Posterior vena cava (tissue), 2 donors: ENCODE results near the gene TLE3. TPM values are rescaled to one million over a fixed set of nuclear protein-coding genes. Genes with fewer than 3 reads are reported as not detected.

ENCODE experiments used
- DNase-seq: peaks from one replicate; pipeline ENCODE4 v3.0.0-alpha.2; 2020; ENCODE audit warnings: low spot score
- intact Hi-C, 2 donors: fragments of 100-400 bp; cut with DNase I; formaldehyde crosslinking; loops; one replicate each; pipeline versions ENCODE4 v1.14.1 to v1.14.2; 2022 to 2023
- total RNA-seq, 2 donors: library from RNA; stranded (reverse); fragmentation: NEBNext Ultra II Directional; extraction: Animal tissue kit (Norgen Biotek cat#: 25700); gene quantifications; one replicate each; pipeline ENCODE4 v1.2.1, GENCODE V29; 2021
- donor health status: DM: yes; HTN: yes; CAD: no.
- donor health status: DM: yes; HTN: yes; CAD: no.

TLE3 gene
- total RNA-seq, 2 donors from 2014 or later, result 45.5 to 50.9 TPM

GRCh38 chr15:70045045-70045444, 52.7 kb downstream of the TLE3 start:
- intact Hi-C loops, result no loop called here
- DNase-seq, result no peak

- intact Hi-C loops, result no loop called here
- DNase-seq, result peak; percentile 47
These were observed 53.5 kb downstream of the TLE3 start for GRCh38 chr15:70044168-70044567.

- intact Hi-C loops, result no loop called here
- no peak for DNase-seq
These were observed 54.1 kb downstream of the TLE3 start for GRCh38 chr15:70043590-70043989.

GRCh38 chr15:70042553-70043214, 55.0 kb downstream of the TLE3 start:
- intact Hi-C loops, result no loop called here
- peak; percentile 5 for DNase-seq

GRCh38 chr15:70039917-70040316, 57.8 kb downstream of the TLE3 start:
- DNase-seq, result no peak
- intact Hi-C loops, result no loop called here

GRCh38 chr15:70038730-70039392, 58.9 kb downstream of the TLE3 start:
- DNase-seq, result peak; percentile 25
- intact Hi-C loops, result no loop called here

- intact Hi-C loops, result no loop called here
- no peak for DNase-seq
These were observed 60.5 kb downstream of the TLE3 start for GRCh38 chr15:70037292-70037640.

- peak; percentile 43 for DNase-seq
- intact Hi-C loops, result no loop called here
These were observed 61.0 kb downstream of the TLE3 start for GRCh38 chr15:70036585-70037291.

- intact Hi-C loops, result no loop called here
- no peak for DNase-seq
These were observed 62.0 kb downstream of the TLE3 start for GRCh38 chr15:70035719-70036077.

- intact Hi-C loops, result no loop called here
- DNase-seq, result peak; percentile 54
These were observed 62.5 kb downstream of the TLE3 start for GRCh38 chr15:70035051-70035718.

GRCh38 chr15:70034596-70034995, 63.1 kb downstream of the TLE3 start:
- intact Hi-C loops, result no loop called here
- DNase-seq, result peak; percentile 32

- DNase-seq, result no peak
- intact Hi-C loops, result no loop called here
These were observed 63.6 kb downstream of the TLE3 start for GRCh38 chr15:70034141-70034540.

- intact Hi-C loops, result no loop called here
- peak; percentile 79 for DNase-seq
These were observed 64.1 kb downstream of the TLE3 start for GRCh38 chr15:70033529-70034140.

- peak; percentile 56 for DNase-seq
- intact Hi-C loops, result no loop called here
These were observed 64.6 kb downstream of the TLE3 start for GRCh38 chr15:70033109-70033508.

GRCh38 chr15:70032509-70032908, 65.2 kb downstream of the TLE3 start:
- intact Hi-C loops, result no loop called here

GRCh38 chr15:70031713-70032112, 66.0 kb downstream of the TLE3 start:
- DNase-seq, result no peak
- intact Hi-C loops, result no loop called here

More at GRCh38 chr15:70032509-70032908, 65.2 kb downstream of the TLE3 start:
- DNase-seq, result peak; percentile 61

GRCh38 chr15:70031261-70031660, 66.5 kb downstream of the TLE3 start:
- peak; percentile 70 for DNase-seq
- intact Hi-C loops, result no loop called here

- intact Hi-C loops, result no loop called here
- DNase-seq, result peak; percentile 76
These were observed 66.9 kb downstream of the TLE3 start for GRCh38 chr15:70030851-70031250.

- peak; percentile 52 for DNase-seq
- intact Hi-C loops, result no loop called here
These were observed 68.4 kb downstream of the TLE3 start for GRCh38 chr15:70029297-70029701.

GRCh38 chr15:70027518-70027917, 70.2 kb downstream of the TLE3 start:
- DNase-seq, result peak; percentile 11
- intact Hi-C loops, result no loop called here
